CD14-positive monocyte (primary cell): Measurements from ENCODE around the gene TBC1D19. TPM values are rescaled to one million over a fixed set of nuclear protein-coding genes. Genes with fewer than 3 reads are reported as not detected.

Experiments
- DNase-seq, 3 donors: peaks; one replicate each; pipeline ENCODE4 v3.0.0-alpha.2; 2011 to 2022
- H2AFZ ChIP-seq: 2 replicates; pipeline ENCODE4 v1.6.0; 2012; ENCODE audit warnings: mild to moderate bottlenecking, low read depth, low read length, inconsistent platforms; ENCODE audit not compliant: insufficient read depth, poor library complexity, severe bottlenecking
- H3K27ac ChIP-seq, 2 donors: 1 replicate in 1 of 2; 2 replicates in 1 of 2; pipeline ENCODE4 v1.5.1; 2012 to 2013; ENCODE audit warnings: low read length in 2 of 2, control low read depth in 1 of 2, inconsistent platforms in 1 of 2, low read depth in 1 of 2, mild to moderate bottlenecking in 1 of 2
- H3K27me3 ChIP-seq, 2 donors: one replicate each; pipeline versions ENCODE4 v1.6.0 to v1.6.1; 2011 to 2013; ENCODE audit warnings: low read length in 2 of 2; ENCODE audit not compliant: control insufficient read depth in 2 of 2, insufficient read depth in 2 of 2
- H3K36me3 ChIP-seq, 2 donors: replicated peaks in 1 of 2; 1 replicate in 1 of 2; 2 replicates in 1 of 2; pipeline versions ENCODE4 v1.5.1 to v1.6.1; 2012 to 2013; ENCODE audit warnings: low read length in 2 of 2, control low read depth in 1 of 2, inconsistent platforms in 1 of 2, mild to moderate bottlenecking in 1 of 2; ENCODE audit not compliant: insufficient read depth in 2 of 2, control insufficient read depth in 1 of 2
- H3K4me1 ChIP-seq, 2 donors: 1 replicate in 1 of 2; 2 replicates in 1 of 2; pipeline versions ENCODE4 v1.5.1 to v1.6.1; 2012 to 2013; ENCODE audit warnings: low read length in 2 of 2, control low read depth in 1 of 2, inconsistent platforms in 1 of 2, mild to moderate bottlenecking in 1 of 2, moderate library complexity in 1 of 2; ENCODE audit not compliant: insufficient read depth in 2 of 2, control insufficient read depth in 1 of 2
- H3K4me2 ChIP-seq: replicated peaks from 2 replicates; pipeline ENCODE3; 2012; ENCODE audit warnings: low read length, moderate library complexity, mild to moderate bottlenecking; ENCODE audit not compliant: poor library complexity, severe bottlenecking; ENCODE audit errors: extremely low read depth
- H3K4me3 ChIP-seq, 3 experiments: fragments of 200-600 bp in 1 of 3; sonication (generic) in 1 of 3; replicated peaks in 1 of 3; 1 replicate in 2 of 3; 2 replicates in 1 of 3; pipeline ENCODE4 v1.5.1; 2011 to 2013; ENCODE audit warnings: low read length in 3 of 3, mild to moderate bottlenecking in 3 of 3, control low read depth in 2 of 3, low read depth in 2 of 3, inconsistent platforms in 1 of 3, moderate library complexity in 1 of 3
- H3K79me2 ChIP-seq: 2 replicates; pipeline ENCODE4 v1.6.0; 2012; ENCODE audit warnings: mild to moderate bottlenecking, control low read depth, inconsistent platforms, low read length, moderate library complexity; ENCODE audit not compliant: insufficient read depth
- H3K9ac ChIP-seq: 2 replicates; pipeline ENCODE4 v1.6.0; 2017; ENCODE audit warnings: low read length, mild to moderate bottlenecking; ENCODE audit not compliant: insufficient read depth, poor library complexity, severe bottlenecking
- H3K9me3 ChIP-seq, 2 donors: replicated peaks in 1 of 2; 1 replicate in 1 of 2; 2 replicates in 1 of 2; pipeline versions ENCODE4 v1.5.1 to v1.6.1; 2012 to 2013; ENCODE audit warnings: low read length in 2 of 2, control low read depth in 1 of 2; ENCODE audit not compliant: control insufficient read depth in 1 of 2, insufficient read depth in 1 of 2
- H4K20me1 ChIP-seq: 2 replicates; pipeline ENCODE4 v1.6.0; 2012; ENCODE audit warnings: mild to moderate bottlenecking, low read length, control low read depth, moderate library complexity; ENCODE audit not compliant: insufficient read depth
- H3K27ac Mint-ChIP-seq, 7 donors: one replicate each; pipeline ENCODE4 v1.8.0; 2020; ENCODE audit warnings: mild to moderate bottlenecking in 7 of 7, mixed read lengths in 7 of 7, moderate library complexity in 6 of 7, inconsistent platforms in 2 of 7
- H3K27me3 Mint-ChIP-seq, 3 donors: one replicate each; pipeline ENCODE4 v1.8.0; 2021 to 2022; ENCODE audit warnings: low read depth in 3 of 3, mild to moderate bottlenecking in 3 of 3, mixed read lengths in 3 of 3, moderate library complexity in 3 of 3, inconsistent platforms in 1 of 3
- H3K36me3 Mint-ChIP-seq, 2 donors: one replicate each; pipeline ENCODE4 v1.8.0; 2020; ENCODE audit warnings: mixed read lengths in 2 of 2, inconsistent platforms in 1 of 2, mild to moderate bottlenecking in 1 of 2
- H3K4me1 Mint-ChIP-seq: one replicate; pipeline ENCODE4 v1.8.0; 2020; ENCODE audit warnings: mild to moderate bottlenecking, mixed read lengths
- H3K4me3 Mint-ChIP-seq, 2 donors: one replicate each; pipeline ENCODE4 v1.8.0; 2020; ENCODE audit warnings: mild to moderate bottlenecking in 2 of 2, mixed read lengths in 2 of 2, moderate library complexity in 1 of 2
- H3K9me3 Mint-ChIP-seq, 7 donors: one replicate each; pipeline ENCODE4 v1.8.0; 2020 to 2022; ENCODE audit warnings: mixed read lengths in 7 of 7, mild to moderate bottlenecking in 6 of 7, moderate library complexity in 6 of 7, inconsistent platforms in 2 of 7
- WGBS: methylation state at CpG from one replicate; pipeline ENCODE4 v1.1.5; 2013; ENCODE audit warnings: missing lambda C conversion rate; ENCODE audit not compliant: insufficient coverage; 5-methylcytosine and 5-hydroxymethylcytosine counted together
- intact Hi-C, 2 donors: fragments of 100-400 bp; cut with micrococcal nuclease; formaldehyde crosslinking; loops; one replicate each; pipeline versions ENCODE4 v1.15.0 to v1.15.1; 2023
- polyA plus RNA-seq, 3 donors: library from polyadenylated mRNA; depleted of rRNA in 1 of 3; unstranded in 2 of 3; stranded (reverse) in 1 of 3; fragments of 300-500 nt in 2 of 3; fragments of >200 nt in 1 of 3; fragmentation: Illumina TruSeq in 2 of 3; gene quantifications; 1 replicate in 2 of 3; 2 replicates in 1 of 3; pipeline ENCODE4 v1.2.3, GENCODE V29; 2012 to 2021
- TF ChIP-seq, protein P1 (sequence below): fragments of 200-600 bp; IDR thresholded peaks from one replicate; pipeline ENCODE4 v1.8.0; 2022; ENCODE audit warnings: antibody characterized with exemption, mild to moderate bottlenecking

The TBC1D19 gene
- polyA plus RNA-seq, 3 donors: 0.19 to 0.84 (median 0.33) TPM

DNA sequence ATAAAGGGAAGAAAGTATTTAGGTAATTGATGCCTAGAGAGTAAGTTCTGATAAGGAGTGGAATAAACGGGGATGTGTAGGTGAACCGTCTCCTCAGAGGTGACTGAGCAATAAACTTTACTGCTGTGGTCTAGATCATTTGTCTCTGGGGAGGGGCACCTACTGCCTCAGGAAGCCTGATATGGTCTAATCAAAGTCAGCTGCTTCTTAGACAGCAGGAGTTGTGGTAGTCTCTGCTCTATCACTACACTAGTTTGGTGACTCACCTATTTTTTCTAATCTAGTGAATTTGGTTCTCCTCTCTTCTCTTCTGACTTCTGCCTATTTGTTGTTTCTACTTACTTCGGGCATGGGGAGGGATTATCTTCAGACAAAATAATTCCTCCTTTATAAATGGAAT is 181.6 kb downstream of the TBC1D19 start:
- Mint-ChIP-seq H3K36me3 (peaks cover 0 to 4% of the 10 kb centered on the region in 2 donors), H3K9me3 (peaks cover 0 to 3% (median 0%) of the 10 kb centered on the region in 7 donors), H3K27ac (peak overlapping the region in 4 of 7 donors; percentile 2 to 59 (median 38)), H3K4me3 (no peak overlapping the region), H3K4me1 (peaks cover 41% of the 10 kb centered on the region), H3K27me3 (peaks cover 0 to 2% (median 0%) of the 10 kb centered on the region in 3 donors)
- intact Hi-C loops: no loop called here
- Histone ChIP-seq H3K4me3 (no peak overlapping the region), H4K20me1 (no peaks in the 10 kb centered on the region), H3K9me3 (no peaks in the 10 kb centered on the region), H3K27me3 (no peaks in the 10 kb centered on the region), H3K36me3 (no peaks in the 10 kb centered on the region), H3K79me2 (no peaks in the 10 kb centered on the region), H3K27ac (no peak overlapping the region), H2AFZ (no peak overlapping the region), H3K4me2 (no peak overlapping the region), H3K9ac (no peak overlapping the region), H3K4me1 (peaks cover 34 to 42% of the 10 kb centered on the region in 2 donors)
- DNase-seq: no peak
- WGBS: 100% methylated on average over 2 of the region's 3 CpGs
- TF ChIP-seq, protein P1, sequence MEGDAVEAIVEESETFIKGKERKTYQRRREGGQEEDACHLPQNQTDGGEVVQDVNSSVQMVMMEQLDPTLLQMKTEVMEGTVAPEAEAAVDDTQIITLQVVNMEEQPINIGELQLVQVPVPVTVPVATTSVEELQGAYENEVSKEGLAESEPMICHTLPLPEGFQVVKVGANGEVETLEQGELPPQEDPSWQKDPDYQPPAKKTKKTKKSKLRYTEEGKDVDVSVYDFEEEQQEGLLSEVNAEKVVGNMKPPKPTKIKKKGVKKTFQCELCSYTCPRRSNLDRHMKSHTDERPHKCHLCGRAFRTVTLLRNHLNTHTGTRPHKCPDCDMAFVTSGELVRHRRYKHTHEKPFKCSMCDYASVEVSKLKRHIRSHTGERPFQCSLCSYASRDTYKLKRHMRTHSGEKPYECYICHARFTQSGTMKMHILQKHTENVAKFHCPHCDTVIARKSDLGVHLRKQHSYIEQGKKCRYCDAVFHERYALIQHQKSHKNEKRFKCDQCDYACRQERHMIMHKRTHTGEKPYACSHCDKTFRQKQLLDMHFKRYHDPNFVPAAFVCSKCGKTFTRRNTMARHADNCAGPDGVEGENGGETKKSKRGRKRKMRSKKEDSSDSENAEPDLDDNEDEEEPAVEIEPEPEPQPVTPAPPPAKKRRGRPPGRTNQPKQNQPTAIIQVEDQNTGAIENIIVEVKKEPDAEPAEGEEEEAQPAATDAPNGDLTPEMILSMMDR: no peak

DNA sequence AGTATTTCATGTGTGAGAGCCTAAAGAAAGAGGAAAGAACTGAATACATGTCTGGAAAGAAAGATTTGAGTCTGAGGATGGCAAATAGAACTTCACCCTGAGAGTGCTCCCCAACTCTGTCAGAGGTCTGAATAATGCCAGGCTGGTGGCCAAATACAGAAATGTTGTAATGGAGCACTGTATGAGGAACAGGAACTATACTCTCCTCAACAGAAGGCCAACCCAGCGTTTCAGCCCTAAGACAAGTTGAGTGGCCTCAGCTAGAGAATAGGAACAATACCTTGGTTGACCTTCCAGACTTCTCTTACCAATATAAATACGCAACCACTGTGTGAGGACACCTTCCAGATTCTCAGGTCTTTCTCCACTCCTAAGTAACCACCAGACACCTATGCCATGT is 182.3 kb downstream of the TBC1D19 start:
- no CpG with 5 or more reads among the region's 2 CpGs for WGBS
- H3K27me3 Mint-ChIP-seq: peaks cover 0 to 2% (median 0%) of the 10 kb centered on the region in 3 donors
- Histone ChIP-seq H3K4me1 (peaks cover 34 to 42% of the 10 kb centered on the region in 2 donors), H3K9ac (no peak overlapping the region), H3K4me2 (no peak overlapping the region), H3K36me3 (no peaks in the 10 kb centered on the region), H2AFZ (no peak overlapping the region), H3K27me3 (no peaks in the 10 kb centered on the region), H4K20me1 (no peaks in the 10 kb centered on the region), H3K27ac (peak overlapping the region in 1 of 2 donors; percentile 30), H3K79me2 (no peaks in the 10 kb centered on the region), H3K4me3 (no peak overlapping the region), H3K9me3 (no peaks in the 10 kb centered on the region)
- H3K36me3 Mint-ChIP-seq: peaks cover 0 to 4% of the 10 kb centered on the region in 2 donors
- intact Hi-C loops: no loop called here
- no peak overlapping the region for H3K4me3 Mint-ChIP-seq
- peak; percentile 63 to 73 (median 65) for DNase-seq
- H3K4me1 Mint-ChIP-seq: peaks cover 41% of the 10 kb centered on the region
- TF ChIP-seq, protein P1: no peak
- H3K9me3 Mint-ChIP-seq: peaks cover 0 to 3% (median 0%) of the 10 kb centered on the region in 7 donors
- peak overlapping the region in 6 of 7 donors; percentile 7 to 63 (median 58) for H3K27ac Mint-ChIP-seq
